Bronchial epithelial cell (primary cell): ENCODE data around the gene SEMA3D. TPM values are rescaled to one million over a fixed set of nuclear protein-coding genes. Genes with fewer than 3 reads are reported as not detected.

ENCODE experiments used
- DNase-seq: peaks from one replicate; pipeline ENCODE4 v3.0.0-alpha.2; 2010; ENCODE audit warnings: low read depth
- FAIRE-seq: peaks from 2 replicates; lab custom pipeline; 2011; peaks lifted over from hg19 to GRCh38; lab: Jason Lieb, UNC
- H3K27me3 ChIP-seq: 2 replicates; pipeline ENCODE4 v1.5.1; 2011; ENCODE audit warnings: low read length; ENCODE audit not compliant: control insufficient read depth, insufficient read depth
- H3K36me3 ChIP-seq: 2 replicates; pipeline ENCODE4 v1.5.1; 2011; ENCODE audit warnings: low read length; ENCODE audit not compliant: control insufficient read depth, insufficient read depth
- H3K4me3 ChIP-seq: 2 replicates; pipeline ENCODE4 v1.5.1; 2011; ENCODE audit warnings: mild to moderate bottlenecking, low read depth, low read length, control low read depth
- total RNA-seq: library from RNA; depleted of rRNA; stranded (reverse); fragments of >200 nt; gene quantifications from 2 replicates; pipeline ENCODE4 v1.2.1, GENCODE V29; 2014
- TF ChIP-seq, protein P1 (sequence below): IDR thresholded peaks from 2 replicates; pipeline ENCODE4 v1.5.1; 2011; ENCODE audit warnings: mild to moderate bottlenecking, moderate library complexity, low read length, control low read depth, inconsistent platforms; ENCODE audit not compliant: insufficient read depth, severe bottlenecking

The SEMA3D gene
- total RNA-seq, 1 donor from 2014 or later, result 0.79 TPM

DNA sequence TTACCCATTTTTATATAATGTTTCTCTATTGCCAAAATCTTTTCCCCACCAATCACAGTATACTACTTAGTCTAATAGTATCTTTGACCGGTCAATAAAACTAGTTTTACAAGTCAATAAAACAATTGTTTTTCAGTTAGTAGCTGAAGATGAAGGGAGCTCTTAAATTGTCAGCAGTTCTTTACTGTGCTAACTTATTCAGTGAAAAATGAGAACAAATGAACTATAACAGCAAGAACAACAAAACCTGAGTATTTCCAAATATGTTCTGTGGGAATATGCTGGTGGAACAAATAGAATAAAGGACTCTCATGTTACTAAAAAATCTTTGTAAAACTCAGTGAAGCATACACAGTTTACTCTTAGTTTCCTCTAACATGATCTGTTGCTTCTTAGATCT is 134.0 kb downstream of the SEMA3D start:
- Histone ChIP-seq H3K36me3 (no peaks in the 10 kb centered on the region), H3K4me3 (no peak overlapping the region), H3K27me3 (no peaks in the 10 kb centered on the region)
- no peak for DNase-seq
- no peak for FAIRE-seq
- TF ChIP-seq, protein P1, sequence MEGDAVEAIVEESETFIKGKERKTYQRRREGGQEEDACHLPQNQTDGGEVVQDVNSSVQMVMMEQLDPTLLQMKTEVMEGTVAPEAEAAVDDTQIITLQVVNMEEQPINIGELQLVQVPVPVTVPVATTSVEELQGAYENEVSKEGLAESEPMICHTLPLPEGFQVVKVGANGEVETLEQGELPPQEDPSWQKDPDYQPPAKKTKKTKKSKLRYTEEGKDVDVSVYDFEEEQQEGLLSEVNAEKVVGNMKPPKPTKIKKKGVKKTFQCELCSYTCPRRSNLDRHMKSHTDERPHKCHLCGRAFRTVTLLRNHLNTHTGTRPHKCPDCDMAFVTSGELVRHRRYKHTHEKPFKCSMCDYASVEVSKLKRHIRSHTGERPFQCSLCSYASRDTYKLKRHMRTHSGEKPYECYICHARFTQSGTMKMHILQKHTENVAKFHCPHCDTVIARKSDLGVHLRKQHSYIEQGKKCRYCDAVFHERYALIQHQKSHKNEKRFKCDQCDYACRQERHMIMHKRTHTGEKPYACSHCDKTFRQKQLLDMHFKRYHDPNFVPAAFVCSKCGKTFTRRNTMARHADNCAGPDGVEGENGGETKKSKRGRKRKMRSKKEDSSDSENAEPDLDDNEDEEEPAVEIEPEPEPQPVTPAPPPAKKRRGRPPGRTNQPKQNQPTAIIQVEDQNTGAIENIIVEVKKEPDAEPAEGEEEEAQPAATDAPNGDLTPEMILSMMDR, result no peak

DNA sequence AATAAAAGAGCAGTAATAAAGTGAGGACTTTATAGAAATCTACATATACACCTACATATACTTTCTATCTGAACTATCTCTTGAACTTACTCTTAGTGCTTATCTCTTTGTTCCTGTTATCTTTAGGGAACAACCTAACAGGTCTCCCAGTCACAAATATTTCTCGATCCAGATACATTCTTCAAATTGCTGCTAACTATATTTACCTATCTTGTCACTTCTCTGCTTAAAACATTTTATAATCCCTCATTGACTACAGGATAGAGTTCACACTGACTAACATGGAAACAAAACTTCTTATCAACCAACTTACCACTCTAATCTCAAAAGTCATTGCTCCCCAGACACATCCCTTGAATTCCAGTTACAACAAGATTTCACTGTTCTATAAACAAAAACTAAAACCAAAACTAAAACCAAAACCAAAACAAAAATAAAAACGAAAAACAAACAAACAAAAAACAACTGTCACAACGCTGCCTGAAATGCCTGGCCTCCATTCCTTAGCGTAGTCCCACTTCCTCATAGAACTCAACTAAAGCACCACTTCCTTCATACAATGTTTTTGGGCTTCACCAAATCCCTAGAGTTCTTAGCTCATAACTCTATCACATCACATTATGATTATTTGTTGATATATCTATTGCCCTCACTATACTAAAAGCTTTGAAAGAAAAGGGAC is 134.7 kb downstream of the SEMA3D start:
- Histone ChIP-seq H3K36me3 (no peaks in the 10 kb centered on the region), H3K4me3 (no peak overlapping the region), H3K27me3 (no peaks in the 10 kb centered on the region)
- DNase-seq (no peak), FAIRE-seq (no peak)
- TF ChIP-seq, protein P1, result no peak

DNA sequence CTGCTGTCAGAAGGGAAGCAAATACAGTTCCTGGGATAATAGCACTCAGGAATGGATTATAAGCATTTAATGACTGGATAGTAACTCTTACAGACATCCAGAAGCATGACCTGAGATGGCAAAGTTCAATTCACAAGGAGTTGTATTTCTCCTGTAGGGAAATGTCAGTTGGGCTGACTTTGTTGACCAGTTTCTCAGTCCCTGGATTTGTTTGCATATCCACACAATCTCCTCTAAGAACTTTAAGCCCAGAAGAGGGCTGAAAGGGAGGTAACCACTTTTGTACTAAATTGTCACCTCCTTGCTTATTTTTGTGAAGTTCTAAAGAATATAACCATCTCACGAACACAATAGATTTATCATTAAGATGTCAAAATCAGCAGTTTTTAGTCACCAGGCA is 140.3 kb downstream of the SEMA3D start:
- no peaks in the 10 kb centered on the region for H3K27me3 ChIP-seq
- H3K4me3 ChIP-seq, result no peak overlapping the region
- FAIRE-seq (no peak), DNase-seq (no peak)
- TF ChIP-seq, protein P1, result no peak
- no peaks in the 10 kb centered on the region for H3K36me3 ChIP-seq

DNA sequence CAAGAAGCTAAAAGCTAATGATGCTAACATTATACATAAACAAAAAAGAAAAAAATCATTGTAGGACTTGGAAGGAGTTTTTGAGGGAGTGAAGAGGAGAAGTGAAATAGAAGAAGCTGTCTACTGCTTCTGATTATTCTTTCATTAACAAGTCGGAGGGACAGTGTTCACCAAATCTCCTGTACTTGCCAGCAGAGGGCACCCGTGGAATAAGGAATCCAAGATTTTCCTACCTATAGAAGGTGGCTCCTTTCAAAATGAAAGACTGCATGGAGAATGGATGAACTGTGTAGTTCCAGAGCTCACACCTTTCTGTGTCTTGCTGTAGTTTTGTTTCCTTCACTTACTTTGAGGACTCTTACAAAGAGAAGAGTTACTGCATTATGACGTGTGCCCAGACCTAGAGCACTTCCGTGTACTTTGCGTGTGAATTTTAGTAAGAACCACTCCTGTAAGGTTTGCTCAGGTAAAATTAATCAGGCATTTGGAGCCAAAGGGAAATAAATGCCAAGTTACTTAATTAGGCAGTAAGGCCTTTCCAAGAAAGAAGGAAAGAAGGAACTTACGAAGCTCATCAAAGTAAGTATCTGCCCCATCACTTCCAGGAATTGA is 145.1 kb downstream of the SEMA3D start:
- Histone ChIP-seq H3K36me3 (no peaks in the 10 kb centered on the region), H3K27me3 (no peaks in the 10 kb centered on the region), H3K4me3 (no peak overlapping the region)
- FAIRE-seq (no peak), DNase-seq (peak; percentile 71)
- TF ChIP-seq, protein P1, result peak; percentile 74

DNA sequence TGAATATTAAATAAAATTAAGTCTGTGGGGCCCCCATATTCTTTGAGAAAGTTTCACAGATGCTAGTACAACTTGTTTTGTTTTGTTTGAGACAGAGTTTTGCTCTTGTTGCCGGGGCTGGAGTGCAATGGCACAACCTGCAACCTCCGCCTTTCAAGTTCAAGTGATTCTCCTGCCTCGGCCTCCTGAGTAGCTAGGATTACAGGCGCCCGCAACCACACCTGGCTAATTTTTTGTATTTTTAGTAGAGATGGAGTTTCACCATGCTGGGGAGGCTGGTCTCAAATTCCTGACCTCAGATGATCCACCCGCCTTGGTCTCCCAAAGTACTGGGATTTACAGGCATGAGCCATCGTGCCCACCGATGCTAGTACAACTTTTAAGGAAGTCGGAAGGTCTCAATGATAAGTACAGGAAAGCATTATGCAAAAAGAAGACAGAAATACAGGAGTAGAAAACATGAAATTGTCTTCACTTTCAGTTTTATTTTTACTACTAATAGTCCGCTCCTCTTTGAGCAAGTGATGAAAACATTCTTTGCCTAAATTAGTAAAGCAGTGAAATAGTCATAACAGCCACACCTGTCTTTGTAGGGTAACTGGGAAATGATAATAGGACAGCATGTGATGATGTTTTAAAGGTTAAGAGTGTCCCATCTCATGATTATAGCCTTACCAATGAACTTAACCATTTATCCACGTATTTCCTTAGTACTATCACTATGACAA is 147.5 kb downstream of the SEMA3D start:
- Histone ChIP-seq H3K27me3 (no peaks in the 10 kb centered on the region), H3K36me3 (no peaks in the 10 kb centered on the region), H3K4me3 (no peak overlapping the region)
- TF ChIP-seq, protein P1, result no peak
- FAIRE-seq, result no peak
- DNase-seq, result no peak
